GM21737 (cell line): Measurements from ENCODE around the gene RBM38.

Experiments
- ATAC-seq: cut with Tn5 transposase; IDR thresholded peaks from one replicate; pipeline ENCODE4 v1.9.1; 2021; ENCODE audit warnings: mild to moderate bottlenecking, moderate library complexity; ENCODE audit not compliant: unreplicated experiment

Gene RBM38

DNA sequence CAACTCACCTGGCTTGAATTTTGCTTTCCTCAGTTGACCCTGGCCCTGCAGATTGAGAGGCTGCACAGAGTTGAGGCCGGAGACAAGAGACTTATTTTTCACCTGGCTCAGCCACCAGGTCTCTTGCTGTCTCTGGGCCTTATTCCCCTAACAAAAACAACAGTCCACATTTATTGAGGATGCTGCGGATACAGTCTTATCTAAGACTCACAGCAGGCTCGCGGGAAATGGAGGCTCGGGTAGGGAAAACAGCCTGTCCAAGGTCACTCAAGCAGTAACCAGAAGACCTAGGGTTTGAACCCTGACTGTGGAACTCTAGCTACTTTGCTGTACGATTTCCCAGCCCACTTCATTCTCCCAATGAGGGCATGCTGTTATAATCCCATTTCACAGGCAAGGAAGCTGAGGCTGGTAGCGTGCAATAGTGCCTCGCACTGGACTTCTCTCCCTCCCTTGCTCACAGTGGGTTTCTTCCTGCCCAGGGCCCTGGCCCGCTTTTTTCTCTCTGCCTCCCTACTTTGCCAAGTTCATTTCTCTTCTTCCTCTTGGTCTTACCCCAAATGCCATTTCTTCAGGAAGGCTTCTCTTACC, 57.7 kb downstream of the RBM38 start:
- ATAC-seq = no peak

- ATAC-seq = peak; percentile 5
Measured at GRCh38 chr20:57449398-57450354, 58.5 kb downstream of the RBM38 start.

GRCh38 chr20:57450419-57450818, 59.2 kb downstream of the RBM38 start:
- peak; percentile 81 for ATAC-seq

GRCh38 chr20:57450931-57451330, 59.7 kb downstream of the RBM38 start:
- ATAC-seq = peak; percentile 28

DNA sequence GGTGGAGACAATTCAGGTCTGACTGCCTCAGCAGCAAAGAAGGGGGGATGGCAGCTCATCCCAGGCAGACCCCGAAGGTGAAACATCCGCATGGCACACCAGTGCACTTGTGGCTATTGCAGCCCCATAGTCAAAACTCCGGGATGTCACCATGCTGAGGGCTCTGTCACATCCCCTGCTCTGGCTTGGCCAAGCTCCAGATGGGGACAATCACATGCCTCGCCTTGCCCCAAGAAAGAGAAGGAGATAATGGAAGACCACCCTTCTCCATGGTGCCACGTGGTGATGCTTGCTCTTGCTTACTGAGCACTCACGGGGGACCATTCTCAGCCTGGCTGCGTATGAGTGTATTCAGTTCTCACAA, 60.2 kb downstream of the RBM38 start:
- ATAC-seq = no peak

- no peak for ATAC-seq
Measured at GRCh38 chr20:57451795-57452661, 60.8 kb downstream of the RBM38 start.

GRCh38 chr20:57455386-57455785, 64.2 kb downstream of the RBM38 start:
- ATAC-seq = no peak

- no peak for ATAC-seq
Measured at GRCh38 chr20:57456116-57456515, 64.9 kb downstream of the RBM38 start.

GRCh38 chr20:57457243-57458095, 66.3 kb downstream of the RBM38 start:
- no peak for ATAC-seq

GRCh38 chr20:57458400-57459160, 67.4 kb downstream of the RBM38 start:
- no peak for ATAC-seq
